NCI-H2196 (cell line): Measurements from ENCODE around the gene RAP1GAP.
"Not testable (repeated sequence)": the region's sequence is repeated elsewhere in the genome, so short reads cannot be mapped to it uniquely, and the experiment has no call there.

Experiments used
- DNase-seq: peaks from one replicate; lab custom pipeline; 2025; ENCODE audit not compliant: unreplicated experiment; lab: John Stamatoyannopoulos, UW

Gene RAP1GAP

DNA sequence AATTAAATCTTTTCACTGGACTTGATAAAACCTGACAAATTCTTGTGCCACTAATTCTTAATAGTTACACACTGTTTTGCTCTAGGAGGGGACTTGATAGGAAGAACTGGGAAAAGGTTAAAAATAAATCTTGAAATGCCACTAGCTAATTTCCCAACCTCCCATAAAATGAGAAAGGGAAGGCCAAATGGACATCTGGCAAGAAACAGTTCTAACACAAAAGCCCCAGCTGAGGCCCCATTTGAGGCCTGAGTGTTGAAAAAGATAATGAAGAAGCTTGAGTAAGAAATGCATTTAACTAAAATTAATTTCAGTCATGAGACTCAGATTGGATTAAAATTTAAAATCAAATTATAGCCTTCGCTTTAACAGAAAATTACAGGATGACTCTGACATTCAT is 11.2 kb upstream of the RAP1GAP start:
- DNase-seq, result no peak

- no peak for DNase-seq
Observed at GRCh38 chr1:21677168-21677567, 8.0 kb upstream of the RAP1GAP start.

GRCh38 chr1:21674957-21675356 is 5.8 kb upstream of the RAP1GAP start:
- DNase-seq, result no peak

- not testable (repeated sequence) for DNase-seq
Observed at GRCh38 chr1:21673853-21674252, 4.7 kb upstream of the RAP1GAP start.

- DNase-seq, result peak; percentile 74
Observed at GRCh38 chr1:21673277-21673780, 4.2 kb upstream of the RAP1GAP start.

DNA sequence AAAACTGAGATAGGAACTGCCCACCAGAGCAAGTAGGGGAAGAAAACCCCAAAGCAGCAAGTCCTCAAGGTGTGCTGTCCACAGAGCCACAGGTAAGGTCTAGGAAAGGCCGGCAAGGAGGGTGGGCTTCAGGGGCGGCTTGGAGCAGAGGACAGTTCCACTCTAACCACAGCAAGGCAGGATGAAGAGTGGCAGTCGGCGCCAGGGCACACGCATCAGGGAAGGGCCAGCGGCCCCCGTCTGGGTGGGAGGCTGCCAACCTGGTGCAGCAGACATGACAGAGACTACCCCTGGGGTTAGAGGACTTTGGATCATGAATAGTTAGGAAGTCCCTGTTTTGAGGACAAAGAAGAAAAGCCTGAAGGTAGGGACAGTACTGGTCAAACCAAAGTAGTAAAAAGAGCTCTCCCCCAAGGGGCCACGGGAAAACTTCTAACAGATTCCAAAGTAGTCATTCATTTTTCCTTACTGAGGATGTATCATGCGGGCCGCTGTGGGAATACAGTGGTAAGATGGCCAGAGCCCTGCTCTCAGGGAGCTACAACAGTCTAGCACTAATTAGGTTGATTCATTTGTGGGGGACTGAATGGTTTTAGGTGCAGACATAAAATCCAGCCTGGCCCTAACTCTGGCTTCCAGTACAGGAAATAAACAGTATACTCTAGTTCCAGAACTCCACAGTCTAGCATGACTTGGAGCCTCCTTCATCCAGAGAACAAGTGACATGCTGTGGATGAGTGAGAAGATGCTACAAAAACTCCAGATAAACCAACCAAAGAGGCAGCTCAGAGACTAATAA is 3.5 kb upstream of the RAP1GAP start:
- no peak for DNase-seq

DNA sequence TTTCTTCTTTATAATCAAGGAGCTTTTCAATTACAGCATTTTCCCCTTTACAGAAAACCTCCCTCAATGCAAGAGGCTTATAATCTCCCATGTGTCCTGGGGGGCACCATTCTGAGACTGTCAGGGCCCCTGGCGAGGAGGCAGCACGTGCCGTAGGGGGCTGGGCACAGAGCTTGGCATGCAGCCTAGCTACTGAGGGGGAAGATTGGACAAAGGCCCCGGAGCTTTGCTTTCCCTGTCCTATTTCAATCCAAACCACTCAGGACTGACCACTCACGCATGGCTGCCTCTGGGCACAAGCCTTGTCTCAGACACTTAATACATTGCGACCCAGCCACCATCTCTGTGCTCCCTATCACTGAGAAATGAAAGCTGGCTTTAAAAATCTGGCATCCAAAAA is 2.8 kb upstream of the RAP1GAP start:
- DNase-seq, result no peak

DNA sequence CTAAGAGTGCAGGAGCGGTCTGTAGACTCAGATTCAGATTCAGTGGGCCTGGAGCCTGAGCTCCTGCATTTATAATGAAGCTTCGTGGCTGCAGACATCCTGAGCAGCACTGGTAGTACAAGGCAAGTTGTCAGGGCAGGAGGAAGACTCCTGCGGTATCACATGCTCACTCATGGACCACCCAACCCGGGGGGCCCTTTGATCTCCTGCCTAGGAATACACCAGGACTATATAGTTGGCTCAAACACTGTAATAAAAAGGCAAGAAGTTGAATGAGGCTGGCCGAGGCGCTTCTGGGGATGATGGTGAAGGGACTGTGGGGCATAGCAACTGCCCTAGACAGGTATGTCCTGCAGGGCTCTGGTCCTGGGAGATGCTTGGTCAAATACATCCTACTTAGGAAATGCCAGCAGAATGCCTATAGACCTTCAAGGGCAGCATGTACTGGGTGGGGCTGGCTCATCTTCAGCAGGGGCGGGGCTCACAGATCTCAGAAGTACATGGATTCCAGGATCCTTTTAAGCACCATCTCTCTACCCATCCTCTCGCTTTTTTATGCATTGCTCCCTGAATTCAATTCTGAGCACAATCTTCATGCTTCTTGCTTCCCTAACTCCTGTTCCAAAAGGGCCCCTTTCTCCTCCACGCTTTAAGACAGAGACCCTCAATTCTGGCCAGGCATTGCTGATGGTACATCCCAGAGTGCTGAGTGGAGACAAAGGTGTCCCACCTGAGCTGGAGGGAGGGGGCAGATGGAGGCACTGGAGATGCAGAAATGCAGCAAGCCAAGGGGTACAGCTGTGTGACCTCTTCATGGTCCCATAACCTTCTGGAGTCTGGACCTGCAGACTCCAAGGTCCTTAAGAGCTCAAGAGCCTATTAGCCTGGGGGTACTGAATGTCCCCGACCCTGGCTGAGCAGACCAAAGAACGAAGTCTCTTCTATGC is 2.1 kb upstream of the RAP1GAP start:
- no peak for DNase-seq

GRCh38 chr1:21670059-21670881 is 1.1 kb upstream of the RAP1GAP start:
- no peak for DNase-seq

DNA sequence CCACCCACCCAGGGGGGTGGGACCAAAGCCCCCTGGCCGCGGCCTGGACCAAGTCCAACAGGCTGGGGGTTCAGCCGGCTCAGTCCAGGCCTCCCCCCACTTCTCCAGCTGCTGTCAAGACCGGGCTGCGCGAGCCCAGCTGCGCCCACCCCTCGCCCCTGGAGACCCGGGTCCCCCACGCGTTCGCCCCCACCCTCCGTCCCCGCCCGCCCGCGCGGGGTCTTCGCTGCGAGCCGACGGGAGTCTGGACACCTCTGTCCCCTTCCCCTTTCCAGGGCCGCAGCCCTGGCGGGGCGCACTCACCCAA is 253 bp downstream of the RAP1GAP start:
- no peak for DNase-seq

GRCh38 chr1:21668232-21668950 is 766 bp downstream of the RAP1GAP start:
- DNase-seq, result no peak

DNA sequence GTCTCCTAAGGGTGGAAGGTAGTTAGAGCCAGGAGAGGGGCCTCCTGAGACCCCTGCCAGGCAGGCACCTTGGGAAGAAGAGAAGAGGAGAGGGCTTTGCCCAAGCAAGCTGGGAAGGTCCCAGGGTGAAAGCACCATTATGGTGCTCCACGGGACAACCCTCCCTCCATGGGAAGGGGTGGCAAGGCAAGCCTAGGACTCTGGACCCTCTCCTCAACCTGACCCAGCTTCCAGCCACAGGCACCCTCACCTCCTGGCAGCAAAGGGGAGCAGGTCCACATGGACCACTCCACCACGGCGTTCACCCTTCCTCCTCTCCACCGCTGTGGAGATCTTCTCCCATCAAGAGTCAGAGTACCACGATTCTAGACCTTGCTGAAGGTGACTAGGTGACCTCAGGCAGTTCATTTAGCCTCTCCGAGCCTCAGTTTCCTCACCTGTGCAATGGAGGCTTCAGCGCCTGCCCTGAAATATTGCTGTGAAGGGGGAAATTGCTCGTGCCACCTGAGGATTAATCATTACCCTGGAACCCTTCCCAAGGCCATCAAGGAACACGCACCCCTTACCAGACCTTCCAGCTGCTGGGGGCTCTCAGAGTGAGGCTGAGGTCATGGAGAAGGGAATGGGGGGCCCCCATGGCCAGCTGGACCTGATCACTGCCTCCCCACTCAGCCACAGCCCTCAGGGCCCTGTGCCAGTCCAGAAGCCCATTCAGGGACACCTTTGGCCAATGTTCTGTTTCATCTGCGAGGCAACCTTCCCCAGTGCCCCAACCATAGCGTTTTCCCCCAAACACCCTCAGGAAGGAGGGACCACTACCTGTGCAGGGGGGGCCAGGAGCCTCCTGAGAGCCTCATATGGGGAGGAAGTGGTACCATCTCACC is 1.6 kb downstream of the RAP1GAP start:
- no peak for DNase-seq

- no peak for DNase-seq
Observed at GRCh38 chr1:21666576-21667320, 2.4 kb downstream of the RAP1GAP start.

- no peak for DNase-seq
Observed at GRCh38 chr1:21665711-21666575, 3.2 kb downstream of the RAP1GAP start.

DNA sequence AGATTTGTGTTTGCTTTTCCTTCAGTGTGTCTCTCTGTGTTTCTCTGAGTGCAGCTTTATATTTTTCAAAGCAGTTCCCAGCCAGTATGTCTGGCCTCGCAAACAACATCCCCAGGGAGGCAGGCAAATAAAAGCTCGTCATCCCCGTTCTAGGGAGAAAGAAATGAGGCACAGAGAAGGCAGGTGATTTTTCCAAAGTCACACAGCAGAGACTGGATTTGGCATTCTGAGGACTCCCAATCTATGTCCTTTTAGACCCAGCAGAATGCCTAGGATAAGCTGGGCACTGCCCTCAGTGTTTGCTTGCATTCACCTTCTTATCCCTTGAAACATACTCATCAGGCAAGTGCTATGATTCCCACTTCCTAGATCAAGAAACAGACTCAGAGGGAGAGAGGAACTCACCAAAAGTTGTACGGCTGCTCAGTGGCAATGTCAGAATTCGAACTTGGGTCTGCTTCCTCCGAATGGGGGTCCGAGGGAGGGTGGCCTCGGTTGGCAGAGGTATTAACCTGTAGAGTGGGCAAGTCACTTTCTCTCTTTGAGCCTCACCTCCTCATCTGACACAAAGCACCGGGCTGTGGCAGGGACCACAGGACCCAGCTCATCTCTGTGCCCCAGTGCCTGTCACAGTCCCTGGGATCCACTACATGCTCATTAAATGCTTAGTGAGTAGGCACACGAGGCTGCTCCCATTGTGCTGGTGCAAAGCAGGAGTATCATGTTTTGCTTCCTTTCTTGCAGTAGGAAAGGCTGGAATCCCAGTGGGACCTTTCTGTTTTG is 4.2 kb downstream of the RAP1GAP start:
- DNase-seq, result no peak

- no peak for DNase-seq
Observed at GRCh38 chr1:21663951-21664805, 5.0 kb downstream of the RAP1GAP start.
